IMR-90 (cell line): ENCODE measurements around the gene KCNMA1. TPM values are rescaled to one million over a fixed set of nuclear protein-coding genes. Genes with fewer than 3 reads are reported as not detected.
"Not testable (repeated sequence)": the region's sequence is repeated elsewhere in the genome, so short reads cannot be mapped to it uniquely, and the experiment has no call there.

Experiments
- ATAC-seq: fragments of 200-7000 bp; cut with Tn5 transposase; 2 replicates; pipeline ENCODE4 v1.9.1; 2020; ENCODE audit warnings: low read depth, mild to moderate bottlenecking, moderate library complexity
- BruUV-seq: library from RNA; stranded (reverse); fragments of 400-500 nt; replicated peaks from 2 replicates; lab custom pipeline; 2021; lab: Mats Ljungman, UMichigan
- CTCF ChIA-PET: fragments of 300-600 bp; formaldehyde crosslinking; extraction: SDS; loops from one replicate; lab custom pipeline; 2021; ENCODE audit warnings: antibody characterized with exemption; lab: Yijun Ruan, JAX
- POLR2A ChIA-PET: fragments of 300-600 bp; sonication (Branson Sonifier 250); formaldehyde crosslinking; loops from one replicate; lab custom pipeline; 2022; ENCODE audit warnings: antibody characterized with exemption; ENCODE audit not compliant: unreplicated experiment; lab: Charles Lee
- DNase-seq: peaks from one replicate; pipeline ENCODE4 v3.0.0; 2013
- H2AFZ ChIP-seq: replicated peaks from 2 replicates; pipeline ENCODE3; 2013; ENCODE audit warnings: low read length, mild to moderate bottlenecking; ENCODE audit not compliant: poor library complexity
- H2AK5ac ChIP-seq: 2 replicates; pipeline ENCODE4 v1.6.1; 2013; ENCODE audit warnings: low read depth, low read length, inconsistent platforms
- H2AK9ac ChIP-seq: replicated peaks from 2 replicates; pipeline ENCODE3; 2013; ENCODE audit warnings: mild to moderate bottlenecking, low read depth, low read length, moderate library complexity; ENCODE audit not compliant: poor library complexity
- H2BK120ac ChIP-seq: 2 replicates; pipeline ENCODE4 v1.6.1; 2013; ENCODE audit warnings: low read depth, low read length, inconsistent platforms
- H2BK15ac ChIP-seq: 3 replicates; pipeline ENCODE4 v1.6.1; 2013; ENCODE audit warnings: low read depth, low read length, inconsistent platforms
- H2BK20ac ChIP-seq: 2 replicates; pipeline ENCODE4 v1.6.1; 2013; ENCODE audit warnings: low read depth, mild to moderate bottlenecking, inconsistent platforms, low read length, moderate library complexity
- H2BK5ac ChIP-seq: 2 replicates; pipeline ENCODE4 v1.6.1; 2013; ENCODE audit warnings: mild to moderate bottlenecking, low read depth, low read length, inconsistent platforms; ENCODE audit not compliant: poor library complexity, severe bottlenecking
- H3K14ac ChIP-seq: replicated peaks from 2 replicates; pipeline ENCODE4 v1.6.1; 2013; ENCODE audit warnings: low read depth, low read length, inconsistent platforms
- H3K18ac ChIP-seq: 2 replicates; pipeline ENCODE4 v1.6.1; 2013; ENCODE audit warnings: low read depth, low read length, control low read depth
- H3K23ac ChIP-seq: 2 replicates; pipeline ENCODE4 v1.6.1; 2013; ENCODE audit warnings: low read depth, low read length, inconsistent platforms
- H3K27ac ChIP-seq: 2 replicates; pipeline ENCODE4 v1.5.1; 2013; ENCODE audit warnings: mild to moderate bottlenecking, control low read depth, low read length; ENCODE audit not compliant: insufficient read depth
- H3K27me3 ChIP-seq: 2 replicates; pipeline ENCODE4 v1.6.1; 2013; ENCODE audit warnings: low read length; ENCODE audit not compliant: control insufficient read depth, insufficient read depth
- H3K36me3 ChIP-seq: 2 replicates; pipeline ENCODE4 v1.6.1; 2013; ENCODE audit warnings: low read length, mixed read lengths; ENCODE audit not compliant: control insufficient read depth, insufficient read depth
- H3K4ac ChIP-seq: 2 replicates; pipeline ENCODE4 v1.6.1; 2013; ENCODE audit warnings: low read depth, low read length, inconsistent platforms
- H3K4me1 ChIP-seq: 2 replicates; pipeline ENCODE4 v1.6.1; 2013; ENCODE audit warnings: low read length, mixed read lengths; ENCODE audit not compliant: control insufficient read depth, insufficient read depth
- H3K4me2 ChIP-seq: 2 replicates; pipeline ENCODE4 v1.6.1; 2013; ENCODE audit warnings: low read depth, mild to moderate bottlenecking, control low read depth, low read length, moderate library complexity
- H3K4me3 ChIP-seq: 2 replicates; pipeline ENCODE4 v1.5.1; 2013; ENCODE audit warnings: low read depth, mild to moderate bottlenecking, control low read depth, low read length, moderate library complexity; ENCODE audit not compliant: insufficient read depth
- H3K56ac ChIP-seq: 2 replicates; pipeline ENCODE4 v1.6.1; 2013; ENCODE audit warnings: low read length, inconsistent platforms; ENCODE audit not compliant: insufficient read depth; ENCODE audit errors: extremely low read depth
- H3K79me1 ChIP-seq, 2 experiments: 2 replicates each; pipeline ENCODE4 v1.6.1; 2013; ENCODE audit warnings: low read length in 2 of 2, inconsistent platforms in 1 of 2, low read depth in 1 of 2
- H3K9ac ChIP-seq: 2 replicates; pipeline ENCODE4 v1.6.1; 2013; ENCODE audit warnings: low read depth, low read length, control low read depth
- H3K9me1 ChIP-seq: 2 replicates; pipeline ENCODE4 v1.6.1; 2013; ENCODE audit warnings: low read length, inconsistent platforms; ENCODE audit not compliant: insufficient read depth
- H3K9me3 ChIP-seq: 2 replicates; pipeline ENCODE4 v1.6.1; 2013; ENCODE audit warnings: low read length; ENCODE audit not compliant: control insufficient read depth, insufficient read depth
- H4K20me1 ChIP-seq: 2 replicates; pipeline ENCODE4 v1.6.1; 2013; ENCODE audit warnings: low read length, inconsistent platforms; ENCODE audit not compliant: insufficient read depth
- H4K5ac ChIP-seq: 2 replicates; pipeline ENCODE4 v1.6.1; 2013; ENCODE audit warnings: mild to moderate bottlenecking, low read depth, low read length, control low read depth
- H4K8ac ChIP-seq, 2 experiments: 2 replicates each; pipeline ENCODE4 v1.6.1; 2013; ENCODE audit warnings: low read depth in 2 of 2, low read length in 2 of 2, control low read depth in 1 of 2, inconsistent platforms in 1 of 2
- H4K91ac ChIP-seq: 2 replicates; pipeline ENCODE4 v1.6.1; 2013; ENCODE audit warnings: low read depth, low read length, inconsistent platforms; ENCODE audit not compliant: insufficient read depth
- WGBS, 2 experiments: methylation state at CpG; one replicate each; pipeline versions ENCODE4 v1.1.5 to v1.1.7; 2013; ENCODE audit warnings: missing lambda C conversion rate in 2 of 2; ENCODE audit not compliant: insufficient read length in 1 of 2; ENCODE audit errors: extremely low coverage in 2 of 2; 5-methylcytosine and 5-hydroxymethylcytosine counted together
- dilution Hi-C: fragments of 300-500 bp; cut with HindIII; formaldehyde crosslinking; loops from one replicate; pipeline ENCODE4 v1.14.3; 2018; ENCODE audit warnings: low sequenced_read_pairs; ENCODE audit not compliant: unreplicated experiment
- in situ Hi-C: fragments of 300-500 bp; cut with MboI; formaldehyde crosslinking; loops from 3 replicates; pipeline ENCODE4 v1.14.3; 2019; ENCODE audit warnings: low sequenced_read_pairs, inconsistent platforms, mixed read lengths
- intact Hi-C: fragments of 100-400 bp; cut with micrococcal nuclease; formaldehyde crosslinking; loops from 2 replicates; pipeline ENCODE4 v1.10.0; 2022
- polyA plus RNA-seq, 3 experiments: library from polyadenylated mRNA; depleted of rRNA; stranded (reverse); fragments of >200 nt; gene quantifications; 2 replicates each; pipeline ENCODE4 v1.2.3, GENCODE V29; 2012; ENCODE audit warnings: low replicate concordance in 1 of 3
- total RNA-seq: library from RNA; depleted of rRNA; stranded (reverse); fragments of >200 nt; gene quantifications from 2 replicates; pipeline ENCODE4 v1.2.3, GENCODE V29; 2012

The KCNMA1 gene
- total and polyA plus RNA-seq, 2 of the 4 experiments (the other 2 are of a cell fraction): 25.6 to 29.6 TPM

DNA sequence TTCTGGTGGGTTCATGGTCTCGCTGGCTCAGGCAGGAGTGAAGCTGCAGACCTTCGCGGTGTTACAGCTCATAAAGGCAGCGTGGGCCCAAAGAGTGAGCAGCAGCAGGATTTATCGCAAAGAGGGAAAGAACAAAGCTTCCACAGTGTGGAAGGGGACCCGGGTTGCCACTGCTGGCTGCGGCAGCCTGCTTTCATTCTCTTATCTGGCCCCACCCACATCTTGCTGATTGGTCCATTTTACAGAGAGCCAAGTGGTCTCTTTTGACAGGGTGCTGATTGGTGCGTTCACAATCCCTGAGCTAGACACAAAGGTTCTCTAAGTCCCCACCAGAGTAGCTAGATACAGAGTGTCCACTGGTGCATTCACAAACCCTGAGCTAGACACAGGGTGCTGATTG, 47.9 kb downstream of the KCNMA1 start:
- H2BK5ac ChIP-seq, H3K18ac ChIP-seq, H2BK20ac ChIP-seq, H2AK9ac ChIP-seq, ATAC-seq, H4K8ac ChIP-seq, in situ Hi-C loops, H3K36me3 ChIP-seq, H2BK120ac ChIP-seq, H3K56ac ChIP-seq, H3K27me3 ChIP-seq, POLR2A ChIA-PET, H3K23ac ChIP-seq, H3K14ac ChIP-seq, DNase-seq, dilution Hi-C loops, H4K20me1 ChIP-seq, H3K4me3 ChIP-seq, H3K27ac ChIP-seq, H3K9me3 ChIP-seq, H4K91ac ChIP-seq, CTCF ChIA-PET, H2AFZ ChIP-seq, BruUV-seq, H2BK15ac ChIP-seq, H3K4ac ChIP-seq, H3K4me2 ChIP-seq, H4K5ac ChIP-seq, H2AK5ac ChIP-seq, H3K9ac ChIP-seq: not testable (repeated sequence)
- Histone ChIP-seq H3K4me1 (peaks cover 19% of the 10 kb centered on the region), H3K79me1 (peaks cover 18 to 51% of the 10 kb centered on the region in 2 experiments; a peak in 3 of 4 replicates), H3K9me1 (peaks cover 39% of the 10 kb centered on the region)
- intact Hi-C loops: loop anchor here (10.0 kb wide), 1 partner anchor 55 kb away; no protein-coding TSS in a partner anchor
- 92% methylated on average over 4 of the region's 8 CpGs; no CpG with 5 or more reads in 1 of the 2 experiments for WGBS, 2 experiments
